Gastrocnemius medialis (tissue), 4 donors: ENCODE measurements around the gene MBNL2. TPM values are rescaled to one million over a fixed set of nuclear protein-coding genes. Genes with fewer than 3 reads are reported as not detected.

Experiments used
- ATAC-seq, 2 donors: fragments of 150-250 bp; one replicate each; pipeline ENCODE4 v1.9.1; 2016
- DNase-seq, 2 donors: peaks; one replicate each; pipeline ENCODE4 v3.0.0-alpha.2; 2019
- H3K27ac ChIP-seq, 4 donors: fragments of 200-600 bp; sonication (generic); 1 replicate in 1 of 4; 2 replicates in 3 of 4; pipeline ENCODE4 v1.5.1; 2016 to 2018; ENCODE audit warnings: mild to moderate bottlenecking in 2 of 4, moderate library complexity in 1 of 4
- H3K27me3 ChIP-seq, 3 donors: fragments of 200-600 bp; sonication (generic) in 2 of 3; 1 replicate in 1 of 3; 2 replicates in 2 of 3; pipeline versions ENCODE4 v1.5.1 to v1.6.0; 2016 to 2019; ENCODE audit warnings: mild to moderate bottlenecking in 1 of 3, moderate library complexity in 1 of 3
- H3K36me3 ChIP-seq, 2 donors: fragments of 200-600 bp; sonication (generic) in 1 of 2; one replicate each; pipeline ENCODE4 v1.5.1; 2017 to 2018
- H3K4me1 ChIP-seq, 2 donors: fragments of 200-600 bp; sonication (generic) in 1 of 2; one replicate each; pipeline ENCODE4 v1.5.1; 2016 to 2017; ENCODE audit warnings: mild to moderate bottlenecking in 2 of 2
- H3K4me3 ChIP-seq, 4 donors: fragments of 200-600 bp; sonication (generic) in 3 of 4; 1 replicate in 1 of 4; 2 replicates in 3 of 4; pipeline ENCODE4 v1.5.1; 2016 to 2019; ENCODE audit warnings: mild to moderate bottlenecking in 2 of 4
- H3K9me3 ChIP-seq, 3 donors: fragments of 200-600 bp; sonication (generic) in 2 of 3; 1 replicate in 1 of 3; 2 replicates in 2 of 3; pipeline ENCODE4 v1.5.1; 2016 to 2019
- CTCF ChIP-seq, 5 experiments: fragments of 450-650 bp in 3 of 5; fragments of 200-600 bp in 2 of 5; sonication (generic) in 2 of 5; IDR thresholded peaks in 4 of 5; conservative IDR thresholded peaks in 1 of 5; 1 replicate in 4 of 5; 2 replicates in 1 of 5; pipeline ENCODE4 v1.5.1; 2016 to 2019; ENCODE audit warnings: antibody characterized with exemption in 5 of 5, mild to moderate bottlenecking in 3 of 5, moderate library complexity in 3 of 5
- POLR2A ChIP-seq, 2 donors: fragments of 450-650 bp; IDR thresholded peaks; one replicate each; pipeline ENCODE4 v1.6.1; 2017; ENCODE audit warnings: antibody characterized with exemption in 2 of 2, mild to moderate bottlenecking in 2 of 2, moderate library complexity in 2 of 2
- in situ Hi-C, 4 donors: fragments of 200-750 bp; cut with MboI; loops; one replicate each; pipeline versions ENCODE4 v1.15.0 to v1.8.0; 2017; ENCODE audit warnings: low sequenced_read_pairs in 4 of 4
- intact Hi-C: fragments of 100-400 bp; cut with DNase I; formaldehyde crosslinking; loops from one replicate; pipeline ENCODE4 v1.15.1; 2023; ENCODE audit warnings: low total_unique reads
- total RNA-seq, 4 donors: library from RNA; depleted of rRNA; stranded (reverse); fragments of >200 nt; gene quantifications; one replicate each; pipeline versions ENCODE4 v1.1.0 to v1.2.3, GENCODE V29; 2016

MBNL2 gene
- total RNA-seq, 4 donors from 2014 or later: 47.9 to 92.0 (median 71.3) TPM

GRCh38 chr13:97381189-97381588 is 159.1 kb downstream of the MBNL2 start:
- H3K27ac ChIP-seq: no peak overlapping the region
- peaks cover 0 to 4% of the 10 kb centered on the region in 2 donors for H3K4me1 ChIP-seq
- H3K4me3 ChIP-seq: no peak overlapping the region
- ATAC-seq (no peak), DNase-seq (no peak)
- no peaks in the 10 kb centered on the region for H3K9me3 ChIP-seq
- intact Hi-C loops (no loop called here), in situ Hi-C loops (no loop called here)
- TF ChIP-seq CTCF (IDR thresholded peaks at IDR 0.05 in 4 of 5, conservative IDR thresholded peaks at IDR 0.05 in 1 of 5) (no peak), POLR2A (IDR thresholded peaks at IDR 0.05) (no peak)
- H3K27me3 ChIP-seq: no peaks in the 10 kb centered on the region
- H3K36me3 ChIP-seq: peaks cover 0 to under 1% of the 10 kb centered on the region in 2 donors

- ATAC-seq (no peak), DNase-seq (no peak)
- peaks cover 0 to 6% of the 10 kb centered on the region in 2 donors for H3K36me3 ChIP-seq
- intact Hi-C loops: no loop called here
- no peak overlapping the region for H3K4me3 ChIP-seq
- H3K27ac ChIP-seq: no peak overlapping the region
- no peaks in the 10 kb centered on the region for H3K27me3 ChIP-seq
- in situ Hi-C loops: no loop called here
- no peaks in the 10 kb centered on the region for H3K9me3 ChIP-seq
- peaks cover 0 to 4% of the 10 kb centered on the region in 2 donors for H3K4me1 ChIP-seq
- TF ChIP-seq CTCF (IDR thresholded peaks at IDR 0.05 in 4 of 5, conservative IDR thresholded peaks at IDR 0.05 in 1 of 5): no peak
- no peak for TF ChIP-seq POLR2A (IDR thresholded peaks at IDR 0.05)
Measured at GRCh38 chr13:97382276-97382675, 160.1 kb downstream of the MBNL2 start.

GRCh38 chr13:97384371-97384770 is 162.2 kb downstream of the MBNL2 start:
- in situ Hi-C loops: no loop called here
- TF ChIP-seq POLR2A (IDR thresholded peaks at IDR 0.05) (no peak), CTCF (IDR thresholded peaks at IDR 0.05 in 4 of 5, conservative IDR thresholded peaks at IDR 0.05 in 1 of 5) (no peak)
- peaks cover 0 to 4% of the 10 kb centered on the region in 2 donors for H3K4me1 ChIP-seq
- no peaks in the 10 kb centered on the region for H3K27me3 ChIP-seq
- H3K4me3 ChIP-seq: no peak overlapping the region
- H3K36me3 ChIP-seq: peaks cover 0 to 9% of the 10 kb centered on the region in 2 donors
- no peaks in the 10 kb centered on the region for H3K9me3 ChIP-seq
- ATAC-seq (no peak), DNase-seq (no peak)
- intact Hi-C loops: no loop called here
- H3K27ac ChIP-seq: no peak overlapping the region

- in situ Hi-C loops: no loop called here
- H3K9me3 ChIP-seq: no peaks in the 10 kb centered on the region
- peaks cover 0 to 4% of the 10 kb centered on the region in 2 donors for H3K4me1 ChIP-seq
- TF ChIP-seq CTCF (IDR thresholded peaks at IDR 0.05 in 4 of 5, conservative IDR thresholded peaks at IDR 0.05 in 1 of 5) (no peak), POLR2A (IDR thresholded peaks at IDR 0.05) (no peak)
- ATAC-seq: no peak
- H3K27ac ChIP-seq: no peak overlapping the region
- DNase-seq: no peak
- no peak overlapping the region for H3K4me3 ChIP-seq
- H3K36me3 ChIP-seq: peaks cover 0 to 9% of the 10 kb centered on the region in 2 donors
- H3K27me3 ChIP-seq: no peaks in the 10 kb centered on the region
- intact Hi-C loops: no loop called here
Measured at GRCh38 chr13:97385146-97385545, 163.0 kb downstream of the MBNL2 start.

GRCh38 chr13:97385854-97386253 is 163.7 kb downstream of the MBNL2 start:
- Histone ChIP-seq H3K9me3 (no peaks in the 10 kb centered on the region), H3K4me3 (no peak overlapping the region), H3K4me1 (peaks cover 0 to 4% of the 10 kb centered on the region in 2 donors), H3K36me3 (peaks cover 0 to 10% of the 10 kb centered on the region in 2 donors), H3K27me3 (no peaks in the 10 kb centered on the region), H3K27ac (no peak overlapping the region)
- intact Hi-C loops (no loop called here), in situ Hi-C loops (no loop called here)
- ATAC-seq (peak in 1 of 2 donors; percentile 55), DNase-seq (no peak)
- no peak for TF ChIP-seq CTCF (IDR thresholded peaks at IDR 0.05 in 4 of 5, conservative IDR thresholded peaks at IDR 0.05 in 1 of 5)
- TF ChIP-seq POLR2A (IDR thresholded peaks at IDR 0.05): no peak
